Right renal cortex interstitium (tissue), 3 donors: Measurements from ENCODE around the gene PPP6R3. TPM values are rescaled to one million over a fixed set of nuclear protein-coding genes. Genes with fewer than 3 reads are reported as not detected.
"Not testable (repeated sequence)": the region's sequence is repeated elsewhere in the genome, so short reads cannot be mapped to it uniquely, and the experiment has no call there.

Experiments
- DNase-seq, 3 donors: peaks; one replicate each; pipeline ENCODE4 v3.0.0-alpha.2; 2013; ENCODE audit warnings: low read depth in 3 of 3, low spot score in 2 of 3
- polyA plus RNA-seq, 3 donors: library from polyadenylated mRNA; unstranded; fragments of 120-200 nt; gene quantifications; one replicate each; pipeline ENCODE4 v1.2.1, GENCODE V29; 2013; ENCODE audit not compliant: insufficient read length in 3 of 3

Gene PPP6R3
- polyA plus RNA-seq, 3 donors = 95.8 to 99.3 (median 98.1) TPM

- no peak for DNase-seq
These were observed 63.7 kb downstream of the PPP6R3 start for GRCh38 chr11:68524213-68524612.

GRCh38 chr11:68524681-68525080 is 64.1 kb downstream of the PPP6R3 start:
- no peak for DNase-seq

- DNase-seq = no peak
These were observed 64.8 kb downstream of the PPP6R3 start for GRCh38 chr11:68525336-68525735.

GRCh38 chr11:68525930-68526329 is 65.4 kb downstream of the PPP6R3 start:
- no peak for DNase-seq

GRCh38 chr11:68527585-68527984 is 67.0 kb downstream of the PPP6R3 start:
- no peak for DNase-seq

GRCh38 chr11:68528630-68529029 is 68.1 kb downstream of the PPP6R3 start:
- peak in 1 of 3 donors; percentile 8 for DNase-seq

- DNase-seq = no peak
These were observed 70.7 kb downstream of the PPP6R3 start for GRCh38 chr11:68531129-68531693.

GRCh38 chr11:68532727-68533369 is 72.3 kb downstream of the PPP6R3 start:
- DNase-seq = no peak

- no peak for DNase-seq
These were observed 73.4 kb downstream of the PPP6R3 start for GRCh38 chr11:68533945-68534344.

- no peak for DNase-seq
These were observed 74.5 kb downstream of the PPP6R3 start for GRCh38 chr11:68535098-68535497.

GRCh38 chr11:68536706-68537105 is 76.2 kb downstream of the PPP6R3 start:
- DNase-seq = no peak

- DNase-seq = no peak
These were observed 77.5 kb downstream of the PPP6R3 start for GRCh38 chr11:68538025-68538424.

GRCh38 chr11:68539395-68539794 is 78.8 kb downstream of the PPP6R3 start:
- DNase-seq = no peak

- not testable (repeated sequence) for DNase-seq
These were observed 80.0 kb downstream of the PPP6R3 start for GRCh38 chr11:68540504-68540903.

- DNase-seq = no peak
These were observed 80.6 kb downstream of the PPP6R3 start for GRCh38 chr11:68541116-68541515.

GRCh38 chr11:68541991-68542390 is 81.4 kb downstream of the PPP6R3 start:
- no peak for DNase-seq

GRCh38 chr11:68542617-68543016 is 82.1 kb downstream of the PPP6R3 start:
- DNase-seq = no peak

GRCh38 chr11:68543594-68543993 is 83.0 kb downstream of the PPP6R3 start:
- DNase-seq = no peak

- DNase-seq = no peak
These were observed 84.8 kb downstream of the PPP6R3 start for GRCh38 chr11:68545347-68545746.

GRCh38 chr11:68545796-68546195 is 85.2 kb downstream of the PPP6R3 start:
- DNase-seq = no peak

GRCh38 chr11:68546555-68546954 is 86.0 kb downstream of the PPP6R3 start:
- no peak for DNase-seq

GRCh38 chr11:68549789-68550484 is 89.4 kb downstream of the PPP6R3 start:
- no peak for DNase-seq
